IMR-90 (cell line): Measurements from ENCODE around the gene DZANK1. TPM values are rescaled to one million over a fixed set of nuclear protein-coding genes. Genes with fewer than 3 reads are reported as not detected.

Source experiments
- ATAC-seq: fragments of 200-7000 bp; cut with Tn5 transposase; 2 replicates; pipeline ENCODE4 v1.9.1; 2020; ENCODE audit warnings: low read depth, mild to moderate bottlenecking, moderate library complexity
- BruUV-seq: library from RNA; stranded (reverse); fragments of 400-500 nt; replicated peaks from 2 replicates; lab custom pipeline; 2021; lab: Mats Ljungman, UMichigan
- CTCF ChIA-PET: fragments of 300-600 bp; formaldehyde crosslinking; extraction: SDS; loops from one replicate; lab custom pipeline; 2021; ENCODE audit warnings: antibody characterized with exemption; lab: Yijun Ruan, JAX
- POLR2A ChIA-PET: fragments of 300-600 bp; sonication (Branson Sonifier 250); formaldehyde crosslinking; loops from one replicate; lab custom pipeline; 2022; ENCODE audit warnings: antibody characterized with exemption; ENCODE audit not compliant: unreplicated experiment; lab: Charles Lee
- DNase-seq: peaks from one replicate; pipeline ENCODE4 v3.0.0; 2013
- H2AFZ ChIP-seq: replicated peaks from 2 replicates; pipeline ENCODE3; 2013; ENCODE audit warnings: low read length, mild to moderate bottlenecking; ENCODE audit not compliant: poor library complexity
- H2AK5ac ChIP-seq: 2 replicates; pipeline ENCODE4 v1.6.1; 2013; ENCODE audit warnings: low read depth, low read length, inconsistent platforms
- H2AK9ac ChIP-seq: replicated peaks from 2 replicates; pipeline ENCODE3; 2013; ENCODE audit warnings: mild to moderate bottlenecking, low read depth, low read length, moderate library complexity; ENCODE audit not compliant: poor library complexity
- H2BK120ac ChIP-seq: 2 replicates; pipeline ENCODE4 v1.6.1; 2013; ENCODE audit warnings: low read depth, low read length, inconsistent platforms
- H2BK15ac ChIP-seq: 3 replicates; pipeline ENCODE4 v1.6.1; 2013; ENCODE audit warnings: low read depth, low read length, inconsistent platforms
- H2BK20ac ChIP-seq: 2 replicates; pipeline ENCODE4 v1.6.1; 2013; ENCODE audit warnings: low read depth, mild to moderate bottlenecking, inconsistent platforms, low read length, moderate library complexity
- H2BK5ac ChIP-seq: 2 replicates; pipeline ENCODE4 v1.6.1; 2013; ENCODE audit warnings: mild to moderate bottlenecking, low read depth, low read length, inconsistent platforms; ENCODE audit not compliant: poor library complexity, severe bottlenecking
- H3K14ac ChIP-seq: replicated peaks from 2 replicates; pipeline ENCODE4 v1.6.1; 2013; ENCODE audit warnings: low read depth, low read length, inconsistent platforms
- H3K18ac ChIP-seq: 2 replicates; pipeline ENCODE4 v1.6.1; 2013; ENCODE audit warnings: low read depth, low read length, control low read depth
- H3K23ac ChIP-seq: 2 replicates; pipeline ENCODE4 v1.6.1; 2013; ENCODE audit warnings: low read depth, low read length, inconsistent platforms
- H3K27ac ChIP-seq: 2 replicates; pipeline ENCODE4 v1.5.1; 2013; ENCODE audit warnings: mild to moderate bottlenecking, control low read depth, low read length; ENCODE audit not compliant: insufficient read depth
- H3K27me3 ChIP-seq: 2 replicates; pipeline ENCODE4 v1.6.1; 2013; ENCODE audit warnings: low read length; ENCODE audit not compliant: control insufficient read depth, insufficient read depth
- H3K36me3 ChIP-seq: 2 replicates; pipeline ENCODE4 v1.6.1; 2013; ENCODE audit warnings: low read length, mixed read lengths; ENCODE audit not compliant: control insufficient read depth, insufficient read depth
- H3K4ac ChIP-seq: 2 replicates; pipeline ENCODE4 v1.6.1; 2013; ENCODE audit warnings: low read depth, low read length, inconsistent platforms
- H3K4me1 ChIP-seq: 2 replicates; pipeline ENCODE4 v1.6.1; 2013; ENCODE audit warnings: low read length, mixed read lengths; ENCODE audit not compliant: control insufficient read depth, insufficient read depth
- H3K4me2 ChIP-seq: 2 replicates; pipeline ENCODE4 v1.6.1; 2013; ENCODE audit warnings: low read depth, mild to moderate bottlenecking, control low read depth, low read length, moderate library complexity
- H3K4me3 ChIP-seq: 2 replicates; pipeline ENCODE4 v1.5.1; 2013; ENCODE audit warnings: low read depth, mild to moderate bottlenecking, control low read depth, low read length, moderate library complexity; ENCODE audit not compliant: insufficient read depth
- H3K56ac ChIP-seq: 2 replicates; pipeline ENCODE4 v1.6.1; 2013; ENCODE audit warnings: low read length, inconsistent platforms; ENCODE audit not compliant: insufficient read depth; ENCODE audit errors: extremely low read depth
- H3K79me1 ChIP-seq, 2 experiments: 2 replicates each; pipeline ENCODE4 v1.6.1; 2013; ENCODE audit warnings: low read length in 2 of 2, inconsistent platforms in 1 of 2, low read depth in 1 of 2
- H3K9ac ChIP-seq: 2 replicates; pipeline ENCODE4 v1.6.1; 2013; ENCODE audit warnings: low read depth, low read length, control low read depth
- H3K9me1 ChIP-seq: 2 replicates; pipeline ENCODE4 v1.6.1; 2013; ENCODE audit warnings: low read length, inconsistent platforms; ENCODE audit not compliant: insufficient read depth
- H3K9me3 ChIP-seq: 2 replicates; pipeline ENCODE4 v1.6.1; 2013; ENCODE audit warnings: low read length; ENCODE audit not compliant: control insufficient read depth, insufficient read depth
- H4K20me1 ChIP-seq: 2 replicates; pipeline ENCODE4 v1.6.1; 2013; ENCODE audit warnings: low read length, inconsistent platforms; ENCODE audit not compliant: insufficient read depth
- H4K5ac ChIP-seq: 2 replicates; pipeline ENCODE4 v1.6.1; 2013; ENCODE audit warnings: mild to moderate bottlenecking, low read depth, low read length, control low read depth
- H4K8ac ChIP-seq, 2 experiments: 2 replicates each; pipeline ENCODE4 v1.6.1; 2013; ENCODE audit warnings: low read depth in 2 of 2, low read length in 2 of 2, control low read depth in 1 of 2, inconsistent platforms in 1 of 2
- H4K91ac ChIP-seq: 2 replicates; pipeline ENCODE4 v1.6.1; 2013; ENCODE audit warnings: low read depth, low read length, inconsistent platforms; ENCODE audit not compliant: insufficient read depth
- BHLHE40 ChIP-seq: fragments of 150-350 bp; IDR thresholded peaks from 2 replicates; pipeline ENCODE4 v1.6.1; 2016; ENCODE audit warnings: mild to moderate bottlenecking, low read depth, low read length
- CEBPB ChIP-seq: IDR thresholded peaks from 2 replicates; pipeline ENCODE4 v1.6.1; 2012; ENCODE audit warnings: low read depth, low read length, improper control_type of control experiment
- POLR2A ChIP-seq: IDR thresholded peaks from 2 replicates; pipeline ENCODE4 v1.6.1; 2012; ENCODE audit warnings: mild to moderate bottlenecking, low read depth, low read length
- RAD21 ChIP-seq: IDR thresholded peaks from 2 replicates; pipeline ENCODE4 v1.6.1; 2012; ENCODE audit warnings: low read length, improper control_type of control experiment
- SMC3 ChIP-seq: fragments of 150-350 bp; IDR thresholded peaks from 2 replicates; pipeline ENCODE4 v1.6.1; 2016; ENCODE audit warnings: low read depth, mild to moderate bottlenecking, antibody characterized with exemption, low read length, moderate library complexity
- USF2 ChIP-seq: fragments of 150-350 bp; IDR thresholded peaks from 2 replicates; pipeline ENCODE4 v1.6.1; 2017; ENCODE audit warnings: mild to moderate bottlenecking, antibody characterized with exemption, low read length, low read depth
- WGBS, 2 experiments: methylation state at CpG; one replicate each; pipeline versions ENCODE4 v1.1.5 to v1.1.7; 2013; ENCODE audit warnings: missing lambda C conversion rate in 2 of 2; ENCODE audit not compliant: insufficient read length in 1 of 2; ENCODE audit errors: extremely low coverage in 2 of 2; 5-methylcytosine and 5-hydroxymethylcytosine counted together
- dilution Hi-C: fragments of 300-500 bp; cut with HindIII; formaldehyde crosslinking; loops from one replicate; pipeline ENCODE4 v1.14.3; 2018; ENCODE audit warnings: low sequenced_read_pairs; ENCODE audit not compliant: unreplicated experiment
- in situ Hi-C: fragments of 300-500 bp; cut with MboI; formaldehyde crosslinking; loops from 3 replicates; pipeline ENCODE4 v1.14.3; 2019; ENCODE audit warnings: low sequenced_read_pairs, inconsistent platforms, mixed read lengths
- intact Hi-C: fragments of 100-400 bp; cut with micrococcal nuclease; formaldehyde crosslinking; loops from 2 replicates; pipeline ENCODE4 v1.10.0; 2022
- polyA plus RNA-seq, 3 experiments: library from polyadenylated mRNA; depleted of rRNA; stranded (reverse); fragments of >200 nt; gene quantifications; 2 replicates each; pipeline ENCODE4 v1.2.3, GENCODE V29; 2012; ENCODE audit warnings: low replicate concordance in 1 of 3
- total RNA-seq: library from RNA; depleted of rRNA; stranded (reverse); fragments of >200 nt; gene quantifications from 2 replicates; pipeline ENCODE4 v1.2.3, GENCODE V29; 2012

The DZANK1 gene
- total and polyA plus RNA-seq, 2 of the 4 experiments (the other 2 are of a cell fraction): 0.54 to 1.1 TPM

DNA sequence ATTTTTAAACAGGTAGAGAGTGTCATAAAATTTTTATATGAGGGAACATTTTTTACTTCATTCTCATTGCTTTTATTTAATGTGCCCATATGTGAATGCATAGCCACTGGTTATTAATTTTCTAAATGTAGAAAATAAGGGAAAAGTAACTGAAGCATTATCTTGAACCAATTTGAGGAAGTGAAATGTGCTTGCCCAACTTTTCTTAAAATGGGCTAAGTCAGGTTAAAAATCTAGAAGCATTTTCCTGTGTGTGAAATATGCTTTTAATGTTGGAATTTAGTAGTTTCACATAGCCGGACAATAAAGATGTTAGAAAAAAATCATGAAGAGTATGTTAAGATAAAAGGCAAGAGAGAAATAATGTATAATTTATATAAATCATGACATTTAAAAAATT is 44.7 kb upstream of the DZANK1 start:
- Histone ChIP-seq H4K20me1 (no peaks in the 10 kb centered on the region), H3K18ac (no peak overlapping the region), H3K9me3 (no peaks in the 10 kb centered on the region), H2BK15ac (no peak overlapping the region), H3K23ac (no peak overlapping the region), H4K5ac (no peak overlapping the region), H2BK120ac (no peak overlapping the region), H3K9me1 (peaks cover 8% of the 10 kb centered on the region), H2AFZ (no peak overlapping the region), H3K27me3 (no peaks in the 10 kb centered on the region), H2AK5ac (no peak overlapping the region), H4K91ac (no peak overlapping the region), H4K8ac (no peak overlapping the region), H3K56ac (no peak overlapping the region), H3K4ac (no peak overlapping the region), H3K79me1 (peaks cover 13 to 27% of the 10 kb centered on the region in 2 experiments), H3K4me3 (no peak overlapping the region), H2BK20ac (no peak overlapping the region), H3K36me3 (peaks cover 14% of the 10 kb centered on the region), H2AK9ac (no peak overlapping the region), H3K9ac (no peak overlapping the region), H3K4me1 (peaks cover 4% of the 10 kb centered on the region; the same call in 1 of the 2 replicates), H3K4me2 (no peak overlapping the region), H2BK5ac (no peak overlapping the region), H3K27ac (no peak overlapping the region), H3K14ac (no peak overlapping the region)
- dilution Hi-C loops (no loop called here), in situ Hi-C loops (no loop called here), intact Hi-C loops (loop anchor here (5.0 kb wide), 1 partner anchor 46 kb away; no protein-coding TSS in a partner anchor)
- no CpG with 5 or more reads among the region's 1 CpG for WGBS, 2 experiments
- no peak for ATAC-seq
- ChIA-PET POLR2A (no interaction called here), CTCF (no interaction called here)
- BruUV-seq: no TSS peak
- TF ChIP-seq CEBPB (no peak), POLR2A (no peak), SMC3 (no peak), BHLHE40 (no peak), USF2 (no peak), RAD21 (no peak)
- no peak for DNase-seq
